ENCODE results near the gene WDR73.

- TF ChIP-seq CTCF (IDR thresholded peaks at IDR 0.05), result no peak
- TF ChIP-seq POLR2A (IDR thresholded peaks at IDR 0.05), result no peak
Measured at GRCh38 chr15:84611631-84612030, 42.5 kb downstream of the WDR73 start.
